ENCODE results near the gene EGLN3. TPM values are rescaled to one million over a fixed set of nuclear protein-coding genes. Genes with fewer than 3 reads are reported as not detected.

EGLN3 gene
- total and polyA plus RNA-seq, 10 of the 15 experiments (the other 5 are each of a cell fraction or from before 2014, with no cell fraction given) = 0.42 to 8.1 (median 2.0) TPM

- TF ChIP-seq E2F8 (IDR thresholded peaks at IDR 0.05; ENCODE audit: low read depth, partially characterized antibody) (no peak), BMI1 (IDR thresholded peaks at IDR 0.05; ENCODE audit: borderline replicate concordance) (no peak), CBFB (IDR thresholded peaks at IDR 0.05; ENCODE audit: low read depth) (no peak), YY1 (IDR thresholded peaks at IDR 0.05; ENCODE audit: low read depth, low read length) (no peak), JUNB (IDR thresholded peaks at IDR 0.05) (no peak), IRF3 (IDR thresholded peaks at IDR 0.05) (no peak), USF2 (IDR thresholded peaks at IDR 0.05; ENCODE audit: borderline replicate concordance, low read depth, low read length) (no peak), PAX8 (IDR thresholded peaks at IDR 0.05) (no peak), ZNF687 (IDR thresholded peaks at IDR 0.05) (no peak), ZNF217 (IDR thresholded peaks at IDR 0.05) (no peak), RAD21 (IDR thresholded peaks at IDR 0.05; ENCODE audit: insufficient read depth, low read depth, low read length) (no peak)
- TF ChIP-seq, protein P1, sequence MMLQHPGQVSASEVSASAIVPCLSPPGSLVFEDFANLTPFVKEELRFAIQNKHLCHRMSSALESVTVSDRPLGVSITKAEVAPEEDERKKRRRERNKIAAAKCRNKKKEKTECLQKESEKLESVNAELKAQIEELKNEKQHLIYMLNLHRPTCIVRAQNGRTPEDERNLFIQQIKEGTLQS (IDR thresholded peaks at IDR 0.05; ENCODE audit: borderline replicate concordance, extremely low read depth, low read depth, low read length) = no peak
Observed at GRCh38 chr14:33932033-33932432, 18.8 kb downstream of the EGLN3 start (continued).

All from GM12878 (cell line).